ENCODE data around the gene ADCY3.

Gene ADCY3

GRCh38 chr2:24833821-24834732 is 86.0 kb downstream of the ADCY3 start:
- no peak for DNase-seq (ENCODE audit: low read depth)
- no peak for TF ChIP-seq CTCF (IDR thresholded peaks at IDR 0.05; ENCODE audit: low read depth, low read length, missing control alignments)
- no peak overlapping the region for H3K4me3 ChIP-seq (ENCODE audit: low read depth, low read length)

DNA sequence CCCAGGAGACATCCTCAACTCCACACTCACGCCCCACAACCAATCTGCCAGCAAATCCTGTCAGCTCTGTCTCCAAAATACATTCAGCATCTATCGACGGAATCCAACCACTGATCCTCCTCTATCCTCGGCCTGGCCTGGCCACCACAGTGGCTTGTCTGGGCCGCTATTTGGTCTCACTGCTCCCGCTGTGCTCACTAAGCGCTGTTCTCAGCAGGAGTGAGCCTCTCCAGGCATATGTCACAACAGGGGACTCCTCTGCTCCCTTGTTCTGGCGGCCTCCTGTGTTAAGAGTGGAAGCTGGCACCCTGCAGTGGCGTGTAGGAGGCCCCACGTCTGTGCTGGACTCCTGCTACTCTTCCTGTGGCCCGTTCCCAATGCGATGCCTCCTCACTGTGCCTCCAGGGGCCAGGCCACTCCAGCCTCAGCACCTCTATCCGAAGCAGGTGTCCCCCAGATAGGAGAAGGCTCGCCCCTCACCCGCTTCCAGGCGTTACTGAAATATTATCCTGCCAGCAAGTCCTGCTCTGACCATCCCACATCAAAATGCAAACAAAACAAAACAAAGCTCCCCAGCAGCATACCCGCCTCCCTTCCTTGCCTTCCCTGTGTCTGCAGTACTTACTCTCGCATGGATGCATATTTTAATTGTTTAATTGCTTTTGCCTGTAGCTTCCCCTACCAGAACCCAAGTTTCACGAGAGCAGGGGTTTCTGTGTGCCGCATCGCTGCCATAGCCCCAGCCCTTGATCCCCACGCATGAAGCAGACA is 86.9 kb downstream of the ADCY3 start:
- TF ChIP-seq CTCF (IDR thresholded peaks at IDR 0.05; ENCODE audit: low read depth, low read length, missing control alignments) = no peak
- no peak for DNase-seq (ENCODE audit: low read depth)
- H3K4me3 ChIP-seq (ENCODE audit: low read depth, low read length) = no peak overlapping the region

- no peak overlapping the region for H3K4me3 ChIP-seq (ENCODE audit: low read depth, low read length)
- TF ChIP-seq CTCF (IDR thresholded peaks at IDR 0.05; ENCODE audit: low read depth, low read length, missing control alignments) = no peak
- DNase-seq (ENCODE audit: low read depth) = no peak
These were observed 87.5 kb downstream of the ADCY3 start for GRCh38 chr2:24832521-24832920.

- H3K4me3 ChIP-seq (ENCODE audit: low read depth, low read length) = no peak overlapping the region
These were observed 88.0 kb downstream of the ADCY3 start for GRCh38 chr2:24832073-24832461.

GRCh38 chr2:24831221-24832072 is 88.6 kb downstream of the ADCY3 start:
- H3K4me3 ChIP-seq (ENCODE audit: low read depth, low read length) = no peak overlapping the region
- no peak for DNase-seq (ENCODE audit: low read depth)
- no peak for TF ChIP-seq CTCF (IDR thresholded peaks at IDR 0.05; ENCODE audit: low read depth, low read length, missing control alignments)

More at GRCh38 chr2:24832073-24832461, 88.0 kb downstream of the ADCY3 start:
- no peak for TF ChIP-seq CTCF (IDR thresholded peaks at IDR 0.05; ENCODE audit: low read depth, low read length, missing control alignments)
- DNase-seq (ENCODE audit: low read depth) = no peak

- no peak for DNase-seq (ENCODE audit: low read depth)
- TF ChIP-seq CTCF (IDR thresholded peaks at IDR 0.05; ENCODE audit: low read depth, low read length, missing control alignments) = no peak
- no peak overlapping the region for H3K4me3 ChIP-seq (ENCODE audit: low read depth, low read length)
These were observed 89.3 kb downstream of the ADCY3 start for GRCh38 chr2:24830786-24831185.

All from GM12864 (cell line).